HepG2 (cell line): ENCODE measurements around the gene CHPF. TPM values are rescaled to one million over a fixed set of nuclear protein-coding genes. Genes with fewer than 3 reads are reported as not detected.

Source experiments
- BRF2 ChIP-seq: sonication (generic); formaldehyde crosslinking; IDR thresholded peaks from 2 replicates; pipeline ENCODE4 v1.8.1; 2022; ENCODE audit warnings: mild to moderate bottlenecking, missing genetic modification reagents
- CCAR2 ChIP-seq: fragments of 200-400 bp; formaldehyde crosslinking; optimal IDR thresholded peaks from 2 replicates; pipeline ENCODE3; 2018; ENCODE audit warnings: low read depth, mild to moderate bottlenecking, low read length, moderate library complexity
- CEBPG ChIP-seq: IDR thresholded peaks from 2 replicates; pipeline ENCODE4 v1.6.1; 2016
- CSRNP1 ChIP-seq: sonication (generic); formaldehyde crosslinking; IDR thresholded peaks from 2 replicates; pipeline ENCODE4 v1.8.1; 2023; ENCODE audit warnings: mild to moderate bottlenecking, missing genetic modification reagents
- CSRNP2 ChIP-seq: sonication (generic); formaldehyde crosslinking; conservative IDR thresholded peaks from 2 replicates; pipeline ENCODE4 v1.8.0; 2022; ENCODE audit warnings: low read depth, missing genetic modification reagents
- GZF1 ChIP-seq: sonication (generic); formaldehyde crosslinking; IDR thresholded peaks from 2 replicates; pipeline ENCODE4 v1.5.1; 2020; ENCODE audit warnings: mild to moderate bottlenecking, missing genetic modification reagents
- HOXA3 ChIP-seq: sonication (generic); formaldehyde crosslinking; IDR thresholded peaks from 2 replicates; pipeline ENCODE4 v1.5.0; 2020; ENCODE audit warnings: missing genetic modification reagents
- KDM6A ChIP-seq: IDR thresholded peaks from 2 replicates; pipeline ENCODE4 v1.6.1; 2016; ENCODE audit warnings: low read depth
- NFKBIZ ChIP-seq: IDR thresholded peaks from 2 replicates; pipeline ENCODE4 v1.6.1; 2018; ENCODE audit warnings: missing genetic modification reagents, missing compliant biosample characterization
- POLR2AphosphoS5 ChIP-seq: IDR thresholded peaks from 2 replicates; pipeline ENCODE4 v1.6.1; 2012; ENCODE audit warnings: low read depth, low read length
- POLR2G ChIP-seq: fragments of 200-400 bp; formaldehyde crosslinking; IDR thresholded peaks from 2 replicates; pipeline ENCODE4 v1.6.1; 2018; ENCODE audit warnings: mild to moderate bottlenecking, low read depth, low read length, moderate library complexity
- SMAD9 ChIP-seq: sonication (generic); formaldehyde crosslinking; IDR thresholded peaks from 2 replicates; pipeline ENCODE4 v1.5.1; 2020; ENCODE audit warnings: mild to moderate bottlenecking, missing genetic modification reagents
- ZFP41 ChIP-seq: sonication (generic); formaldehyde crosslinking; IDR thresholded peaks from 2 replicates; pipeline ENCODE4 v1.4.0; 2020; ENCODE audit warnings: mild to moderate bottlenecking, missing genetic modification reagents, borderline replicate concordance
- ZFX ChIP-seq: sonication (generic); formaldehyde crosslinking; IDR thresholded peaks from 2 replicates; pipeline ENCODE4 v1.4.0; 2020; ENCODE audit warnings: mild to moderate bottlenecking, low read depth, missing genetic modification reagents, moderate library complexity
- ZFYVE20 ChIP-seq: sonication (generic); formaldehyde crosslinking; IDR thresholded peaks from 2 replicates; pipeline ENCODE4 v1.8.0; 2023; ENCODE audit warnings: low read depth, mild to moderate bottlenecking, moderate library complexity, missing genetic modification reagents, borderline replicate concordance
- ZNF205 ChIP-seq: IDR thresholded peaks from 2 replicates; pipeline ENCODE4 v1.6.1; 2018; ENCODE audit warnings: missing biosample characterization, missing genetic modification reagents
- ZNF501 ChIP-seq: sonication (generic); formaldehyde crosslinking; IDR thresholded peaks from 2 replicates; pipeline ENCODE4 v1.5.1; 2020; ENCODE audit warnings: mild to moderate bottlenecking, moderate library complexity, missing genetic modification reagents
- ZNF598 ChIP-seq: sonication (generic); formaldehyde crosslinking; IDR thresholded peaks from 2 replicates; pipeline ENCODE4 v1.5.1; 2020; ENCODE audit warnings: mild to moderate bottlenecking, missing genetic modification reagents, borderline replicate concordance
- ZNF678 ChIP-seq: sonication (generic); formaldehyde crosslinking; IDR thresholded peaks from 2 replicates; pipeline ENCODE4 v1.4.0; 2020; ENCODE audit warnings: mild to moderate bottlenecking, missing genetic modification reagents
- ZNF782 ChIP-seq: sonication (generic); formaldehyde crosslinking; IDR thresholded peaks from 2 replicates; pipeline ENCODE4 v1.4.0; 2020; ENCODE audit warnings: missing genetic modification reagents, mild to moderate bottlenecking, borderline replicate concordance
- polyA plus RNA-seq, 8 experiments: library from polyadenylated mRNA; depleted of rRNA in 3 of 8; stranded (reverse) in 7 of 8; unstranded in 1 of 8; fragments of >200 nt; fragmentation: Illumina TruSeq in 4 of 8; extraction: Trizol in 4 of 8; gene quantifications; 2 replicates each; pipeline versions ENCODE4 v1.2.1 to v1.2.3, GENCODE V29; 2011 to 2016; ENCODE audit warnings: low read depth in 4 of 8, missing spikeins in 1 of 8, mixed read lengths in 1 of 8; ENCODE audit not compliant: insufficient read depth in 1 of 8
- total RNA-seq, 5 experiments: library from RNA; depleted of rRNA; stranded (reverse); fragments of >200 nt; fragmentation: Illumina TruSeq; extraction: Trizol; gene quantifications; 2 replicates each; pipeline ENCODE4 v1.2.3, GENCODE V29; 2016; ENCODE audit warnings: low read depth in 1 of 5
- TF ChIP-seq, protein P1 (sequence below): sonication (generic); formaldehyde crosslinking; IDR thresholded peaks from 2 replicates; pipeline ENCODE4 v1.8.0; 2022; ENCODE audit warnings: missing genetic modification reagents, mild to moderate bottlenecking, moderate library complexity, borderline replicate concordance
- TF ChIP-seq, protein P2 (sequence below): sonication (generic); formaldehyde crosslinking; IDR thresholded peaks from 2 replicates; pipeline ENCODE4 v1.4.0; 2020; ENCODE audit warnings: mild to moderate bottlenecking, missing genetic modification reagents

CHPF gene
- total and polyA plus RNA-seq, 2 of the 13 experiments (the other 11 are each of a cell fraction or from before 2014, with no cell fraction given) = 79.6 to 111 TPM

DNA sequence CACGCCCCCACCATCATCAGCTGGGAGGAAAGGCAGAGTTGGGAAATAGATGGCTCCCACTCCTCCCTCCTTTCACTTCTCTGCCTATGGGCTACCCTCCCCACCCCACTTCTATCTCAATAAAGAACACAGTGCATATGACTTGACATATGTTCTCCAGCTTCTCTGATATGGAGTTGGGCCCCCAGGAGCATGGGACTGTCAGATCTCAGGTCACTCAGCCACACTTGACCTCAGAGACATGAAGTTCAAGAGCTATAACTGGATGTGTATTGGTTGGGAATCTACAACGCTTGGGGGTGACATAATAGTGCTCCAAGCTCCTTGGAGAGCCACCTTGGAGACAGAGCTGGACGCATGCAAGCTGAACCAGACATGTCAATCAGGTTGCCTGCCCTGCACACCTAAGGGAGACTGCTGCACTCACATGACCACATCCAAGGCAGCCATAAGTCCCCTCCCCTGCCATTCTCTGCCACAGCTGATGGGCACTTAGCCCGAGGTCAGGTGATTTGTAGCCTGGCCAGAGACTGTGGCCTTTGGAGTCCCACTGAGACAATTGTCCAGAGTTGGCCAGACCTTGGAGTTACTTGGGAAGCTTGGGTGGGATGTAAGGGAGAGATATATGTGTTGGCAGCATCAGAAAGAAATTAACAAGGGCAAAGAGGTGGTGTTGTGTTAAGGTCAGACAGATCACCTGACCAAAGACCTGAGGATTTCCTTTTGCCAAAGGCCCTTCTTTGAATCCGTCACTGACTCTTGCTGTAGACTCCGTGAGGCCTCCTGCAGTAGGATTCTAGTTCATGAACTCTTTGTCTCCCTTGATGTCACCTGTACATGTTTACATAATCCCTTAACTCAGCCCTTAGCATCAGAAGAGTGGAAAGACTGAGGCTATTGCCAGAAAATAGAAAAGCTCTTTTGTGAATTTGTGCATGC, 32.2 kb upstream of the CHPF start (continued):
- TF ChIP-seq, protein P1, sequence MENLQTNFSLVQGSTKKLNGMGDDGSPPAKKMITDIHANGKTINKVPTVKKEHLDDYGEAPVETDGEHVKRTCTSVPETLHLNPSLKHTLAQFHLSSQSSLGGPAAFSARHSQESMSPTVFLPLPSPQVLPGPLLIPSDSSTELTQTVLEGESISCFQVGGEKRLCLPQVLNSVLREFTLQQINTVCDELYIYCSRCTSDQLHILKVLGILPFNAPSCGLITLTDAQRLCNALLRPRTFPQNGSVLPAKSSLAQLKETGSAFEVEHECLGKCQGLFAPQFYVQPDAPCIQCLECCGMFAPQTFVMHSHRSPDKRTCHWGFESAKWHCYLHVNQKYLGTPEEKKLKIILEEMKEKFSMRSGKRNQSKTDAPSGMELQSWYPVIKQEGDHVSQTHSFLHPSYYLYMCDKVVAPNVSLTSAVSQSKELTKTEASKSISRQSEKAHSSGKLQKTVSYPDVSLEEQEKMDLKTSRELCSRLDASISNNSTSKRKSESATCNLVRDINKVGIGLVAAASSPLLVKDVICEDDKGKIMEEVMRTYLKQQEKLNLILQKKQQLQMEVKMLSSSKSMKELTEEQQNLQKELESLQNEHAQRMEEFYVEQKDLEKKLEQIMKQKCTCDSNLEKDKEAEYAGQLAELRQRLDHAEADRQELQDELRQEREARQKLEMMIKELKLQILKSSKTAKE (CRISPR knock-in tag) = 0 out of 2 replicates have a peak, but pooled peaks have one; percentile 4
- TF ChIP-seq ZNF678 (no peak), NFKBIZ (no peak; the same call in 1 of the 2 replicates), BRF2 (CRISPR knock-in tag) (no peak), SMAD9 (CRISPR knock-in tag) (no peak), ZNF598 (CRISPR knock-in tag) (0 out of 2 replicates have a peak, but pooled peaks have one; percentile 35), ZFYVE20 (CRISPR knock-in tag) (no peak), CSRNP1 (no peak), POLR2G (peak; percentile 8; the same call in 1 of the 2 replicates), ZFP41 (CRISPR knock-in tag) (0 out of 2 replicates have a peak, but pooled peaks have one; percentile 15), POLR2AphosphoS5 (peak; percentile 19; the same call in 1 of the 2 replicates), KDM6A (CRISPR knock-in tag) (peak; percentile 25; the same call in 1 of the 2 replicates), HOXA3 (CRISPR knock-in tag) (peak; percentile 22; the same call in 1 of the 2 replicates), CCAR2 (no peak), ZNF782 (CRISPR knock-in tag) (no peak), CEBPG (CRISPR knock-in tag) (no peak), ZNF205 (CRISPR knock-in tag) (peak; percentile 9; the same call in 1 of the 2 replicates), ZFX (peak; percentile 35), ZNF501 (CRISPR knock-in tag) (no peak; the same call in 1 of the 2 replicates), CSRNP2 (CRISPR knock-in tag) (no peak), GZF1 (no peak)
- TF ChIP-seq, protein P2, sequence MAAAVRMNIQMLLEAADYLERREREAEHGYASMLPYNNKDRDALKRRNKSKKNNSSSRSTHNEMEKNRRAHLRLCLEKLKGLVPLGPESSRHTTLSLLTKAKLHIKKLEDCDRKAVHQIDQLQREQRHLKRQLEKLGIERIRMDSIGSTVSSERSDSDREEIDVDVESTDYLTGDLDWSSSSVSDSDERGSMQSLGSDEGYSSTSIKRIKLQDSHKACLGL (CRISPR knock-in tag) = 0 out of 2 replicates have a peak, but pooled peaks have one; percentile 9
